Right renal pelvis (tissue), 4 donors: ENCODE results near the gene ADAT3. TPM values are rescaled to one million over a fixed set of nuclear protein-coding genes. Genes with fewer than 3 reads are reported as not detected.
A peak's percentile ranks its signal among the peaks of the same experiment; 100 is the strongest.
"Not testable (repeated sequence)": the region's sequence is repeated elsewhere in the genome, so short reads cannot be mapped to it uniquely, and the experiment has no call there.

ENCODE experiments used
- DNase-seq, 4 donors: peaks; one replicate each; pipeline ENCODE4 v3.0.0-alpha.2; 2013; ENCODE audit warnings: low read depth in 4 of 4, low spot score in 3 of 4, missing footprints in 1 of 4
- polyA plus RNA-seq, 4 donors: library from polyadenylated mRNA; unstranded; fragments of 120-200 nt; gene quantifications; one replicate each; pipeline ENCODE4 v1.2.1, GENCODE V29; 2013; ENCODE audit not compliant: insufficient read length in 4 of 4

ADAT3 gene
- polyA plus RNA-seq, 4 donors, result 1.8 to 4.4 (median 2.2) TPM

DNA sequence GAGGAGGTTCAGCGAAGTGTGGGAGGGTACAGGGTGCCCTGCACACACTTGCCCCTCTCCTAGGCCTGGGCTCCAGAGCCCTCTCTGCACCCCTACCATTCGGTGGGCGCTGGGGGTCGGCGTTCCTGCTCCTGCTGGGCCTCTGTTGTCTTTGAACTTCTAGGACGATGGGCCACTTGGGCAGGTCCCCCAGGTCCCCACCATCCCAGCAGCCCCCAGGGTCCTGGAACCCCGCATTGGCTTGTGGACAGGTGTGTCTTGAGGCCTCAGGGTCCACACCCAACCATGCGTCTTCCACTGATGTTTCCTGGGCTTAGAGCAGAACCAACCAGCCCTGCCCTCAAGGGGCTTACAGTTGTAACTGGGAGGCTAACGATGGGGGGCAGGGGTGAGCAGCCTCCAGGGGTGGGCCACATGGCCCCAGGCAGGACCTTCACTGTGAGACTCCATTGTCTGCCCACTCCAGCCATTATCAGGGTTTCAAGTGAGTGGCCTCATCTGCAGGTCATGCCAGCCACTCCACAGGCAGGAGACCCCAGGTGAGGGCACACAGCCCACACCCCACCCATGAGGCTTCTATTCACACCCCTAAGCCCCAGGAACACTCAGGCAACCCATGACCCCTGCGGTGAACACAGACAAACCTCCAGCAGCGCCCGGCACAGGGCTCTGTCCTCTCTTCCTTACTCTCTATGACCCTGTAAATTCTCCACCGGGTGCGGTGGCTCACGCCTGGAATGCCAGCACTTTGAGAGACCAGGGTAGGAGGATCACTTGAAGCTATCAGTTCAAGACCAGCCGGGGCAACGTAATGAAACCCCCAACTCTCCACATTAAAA, 39.8 kb upstream of the ADAT3 start:
- DNase-seq, result no peak

DNA sequence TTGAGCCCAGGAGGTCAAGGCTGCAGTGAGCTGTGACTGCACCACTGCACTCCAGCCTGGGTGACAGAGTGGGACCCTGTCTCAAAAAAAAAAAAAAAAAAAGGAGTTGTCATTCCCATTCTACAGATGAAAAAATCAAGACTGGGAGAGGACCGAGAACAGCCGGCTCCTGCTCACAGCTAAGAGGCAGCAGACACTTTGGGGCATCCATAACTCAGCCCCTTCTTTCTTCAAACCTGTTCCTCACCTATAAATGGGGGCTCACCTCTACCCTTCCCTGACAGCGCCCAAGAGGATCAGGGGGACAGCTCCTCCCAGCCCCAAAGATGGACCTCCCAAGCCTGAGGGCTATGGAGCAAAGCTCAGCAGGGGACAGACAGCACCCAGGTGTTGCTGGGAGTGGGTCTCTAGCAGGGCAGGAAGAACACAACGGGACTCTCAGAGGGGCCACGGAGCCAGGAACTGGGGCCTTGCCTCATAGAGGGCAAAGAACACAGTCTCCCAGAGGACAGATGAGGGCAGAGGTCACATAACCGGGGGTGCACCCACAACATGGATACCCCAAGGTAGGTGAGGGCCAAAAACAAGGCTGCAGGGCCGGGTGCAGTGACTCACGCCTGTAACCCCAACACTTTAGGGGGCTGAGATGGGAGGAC, 38.4 kb upstream of the ADAT3 start:
- DNase-seq, result no peak

DNA sequence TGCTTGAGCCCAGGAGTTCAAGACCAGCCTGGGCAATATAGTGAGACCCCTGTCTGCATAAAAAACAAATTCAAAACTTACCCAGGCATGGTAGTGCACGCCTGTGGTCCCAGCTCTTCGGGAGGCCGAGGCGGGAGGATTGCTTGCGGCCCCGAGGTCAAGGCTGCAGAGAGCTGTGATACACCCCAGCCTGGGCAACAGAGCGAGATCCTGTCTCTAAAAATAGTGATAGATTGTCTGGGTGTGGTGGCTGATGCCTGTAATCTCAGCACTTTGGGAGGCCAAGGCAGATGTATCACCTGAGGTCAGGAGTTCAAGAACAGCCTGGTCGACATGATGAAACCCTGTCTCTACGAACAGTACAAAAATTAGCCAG, 37.9 kb upstream of the ADAT3 start:
- DNase-seq, result no peak

DNA sequence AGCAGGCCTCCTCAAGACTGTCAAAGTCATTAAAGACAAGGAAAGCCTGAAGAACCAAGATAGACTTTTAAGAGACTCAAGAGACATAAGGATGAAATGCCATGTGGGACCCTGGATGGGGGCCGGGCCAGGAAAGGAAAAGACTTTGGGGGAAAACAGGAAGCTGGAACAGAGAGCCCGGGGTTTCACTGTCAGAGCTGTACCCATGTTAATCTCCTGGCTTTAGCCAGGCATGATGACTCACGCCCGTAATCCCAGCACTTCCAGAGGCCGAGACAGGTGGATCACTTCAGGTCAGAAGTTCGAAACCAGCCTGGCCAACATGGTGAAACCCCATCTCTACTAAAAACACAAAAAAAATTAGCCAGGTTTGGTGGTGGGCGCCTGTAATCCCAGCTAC, 36.2 kb upstream of the ADAT3 start:
- DNase-seq, result no peak

DNA sequence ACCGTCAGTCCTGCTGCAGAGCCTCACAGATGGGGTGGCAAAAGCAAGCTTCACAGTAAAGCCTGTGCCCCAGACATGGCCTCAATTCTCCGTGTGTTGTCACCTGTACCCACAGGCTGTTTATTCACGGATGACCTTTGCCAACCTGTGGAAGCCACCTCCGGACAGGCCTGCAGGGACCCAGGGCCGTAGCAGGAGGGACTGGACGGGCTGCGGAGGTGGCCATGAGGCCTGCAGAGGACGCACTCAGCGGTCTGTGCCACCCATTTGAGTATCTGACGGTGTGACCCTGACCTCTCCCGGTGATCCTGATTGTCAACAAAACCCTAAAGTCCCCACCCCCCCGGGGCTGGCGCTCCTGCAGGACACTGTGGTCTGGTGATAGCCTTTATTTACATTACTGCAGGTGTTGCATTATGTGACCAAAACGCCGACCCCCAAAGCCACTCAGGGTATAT, 34.0 kb upstream of the ADAT3 start:
- DNase-seq, result no peak

DNA sequence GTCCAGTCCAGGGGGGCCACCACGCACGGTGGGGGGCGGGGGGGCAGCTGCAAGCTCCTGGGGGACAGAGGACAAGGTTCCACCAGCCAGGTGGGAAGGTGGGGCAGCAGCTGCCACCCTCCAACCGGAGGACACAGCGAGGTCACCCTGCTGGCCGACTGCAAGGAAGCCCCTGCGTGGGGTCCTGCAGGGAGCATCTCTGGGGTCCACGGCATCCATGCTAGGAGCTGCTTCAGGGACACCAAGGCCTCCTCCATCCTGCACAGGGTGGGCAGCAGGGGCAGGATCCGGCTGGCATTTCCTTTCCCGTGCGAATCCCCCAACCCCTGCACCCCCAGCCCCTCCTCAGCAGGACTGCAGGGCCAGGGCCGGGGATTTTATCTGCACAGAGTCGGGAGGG, 33.6 kb upstream of the ADAT3 start:
- DNase-seq, result no peak

DNA sequence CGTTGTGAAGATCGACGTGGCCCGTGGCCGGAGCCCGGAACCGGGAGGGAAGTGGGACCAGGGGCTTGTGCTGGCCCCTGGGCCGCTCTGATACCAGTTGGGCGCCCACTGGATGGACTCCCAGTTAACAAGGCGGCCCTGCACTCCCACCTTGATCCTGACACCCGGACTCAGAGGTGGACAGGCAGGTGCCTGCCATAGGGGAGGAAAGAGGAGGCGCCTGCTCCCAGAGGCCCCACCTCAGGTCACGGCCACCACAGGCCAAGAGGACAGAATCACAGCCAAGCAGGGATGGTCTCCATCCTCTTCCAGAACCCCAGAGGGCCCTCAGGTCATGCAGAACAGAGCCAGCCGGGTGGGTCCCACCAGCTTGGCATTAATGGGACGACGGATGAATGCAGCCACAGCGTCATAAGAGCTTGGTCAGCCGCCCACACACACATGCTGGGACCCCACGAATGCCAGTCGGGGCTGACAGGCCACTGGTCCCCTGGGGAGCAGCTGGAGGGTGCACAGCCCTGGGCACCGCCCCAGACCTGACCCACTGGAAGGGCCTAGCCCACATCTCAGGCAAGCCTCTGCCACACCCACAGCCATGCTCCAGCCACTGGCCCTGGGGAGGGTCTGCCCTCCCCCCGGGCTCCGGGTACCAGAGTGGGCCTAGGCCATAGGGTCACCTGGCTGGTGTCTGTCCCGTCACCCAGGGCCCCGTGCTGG, 32.2 kb upstream of the ADAT3 start:
- no peak for DNase-seq

DNA sequence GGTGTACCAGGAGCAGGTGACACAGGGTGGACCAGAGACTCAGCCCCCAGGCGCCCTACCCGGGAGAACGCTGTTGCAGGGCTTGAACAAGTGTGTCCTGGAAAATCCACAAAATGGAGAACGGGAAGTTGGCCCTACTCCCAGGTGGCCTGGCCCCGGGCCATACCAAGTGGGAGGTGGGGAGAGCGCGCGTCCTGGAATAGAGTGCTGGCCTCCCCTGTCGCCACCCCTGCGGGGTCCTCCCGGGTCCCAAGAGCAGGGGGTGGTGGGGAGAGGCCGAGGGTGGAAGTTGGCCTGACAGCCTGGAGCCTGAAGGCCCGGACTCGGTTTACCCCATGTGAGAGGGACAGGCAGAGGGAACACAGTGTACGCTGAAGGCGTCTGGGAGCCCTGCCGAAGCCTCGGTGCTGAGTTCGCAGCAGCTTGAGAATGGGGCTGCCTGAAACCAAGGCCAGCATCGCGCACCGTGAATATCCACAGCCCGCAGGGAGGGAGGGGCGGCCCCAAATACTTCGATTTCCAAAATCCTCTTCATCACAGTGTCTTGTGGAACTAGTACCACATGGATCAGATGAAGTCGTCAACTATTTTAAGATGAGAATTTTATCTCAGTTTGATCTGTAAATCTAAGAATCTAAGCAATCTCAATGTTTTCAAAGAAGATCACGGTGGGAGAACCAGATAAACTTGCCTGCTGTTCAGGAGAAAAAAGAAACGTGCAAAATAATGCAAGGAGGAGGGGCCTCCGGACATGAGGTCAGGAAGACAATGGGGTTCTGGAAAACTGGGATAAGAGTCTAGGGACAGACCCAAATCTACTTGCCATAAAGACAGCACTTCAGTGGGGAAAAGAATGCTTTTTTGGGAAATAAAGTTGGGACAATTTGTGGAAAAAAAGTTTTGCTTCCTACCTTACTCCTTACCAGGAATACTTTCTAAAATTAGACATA, 31.4 kb upstream of the ADAT3 start:
- DNase-seq, result no peak

DNA sequence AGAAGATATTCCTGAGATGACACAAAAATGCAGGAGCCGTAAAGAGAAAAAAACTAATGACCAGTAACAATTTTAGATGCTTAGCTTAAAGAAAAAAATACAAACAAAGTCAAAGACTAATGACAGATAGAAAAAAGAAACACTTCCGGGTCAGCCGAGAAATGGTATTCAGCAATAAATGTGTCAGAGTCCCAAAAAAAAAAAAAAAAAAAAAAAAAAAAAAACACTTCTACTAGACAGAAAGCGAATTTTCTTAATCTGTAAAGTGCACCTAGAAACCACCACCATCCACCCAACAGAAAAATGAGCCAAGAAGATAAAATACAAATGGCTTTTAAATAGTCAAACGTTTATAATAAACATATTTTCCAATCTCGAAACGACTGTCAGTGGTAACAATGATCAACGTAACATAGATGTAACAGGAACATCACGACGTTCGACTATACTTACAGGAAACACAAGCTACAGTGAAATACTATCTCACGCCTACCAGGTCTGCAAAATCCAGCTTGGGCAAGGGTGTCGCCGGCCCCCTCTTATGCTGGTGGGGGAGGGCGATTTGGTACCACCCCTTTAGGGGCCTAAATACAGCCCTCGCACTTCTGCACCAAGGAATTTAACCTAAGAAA, 30.5 kb upstream of the ADAT3 start:
- DNase-seq, result no peak

DNA sequence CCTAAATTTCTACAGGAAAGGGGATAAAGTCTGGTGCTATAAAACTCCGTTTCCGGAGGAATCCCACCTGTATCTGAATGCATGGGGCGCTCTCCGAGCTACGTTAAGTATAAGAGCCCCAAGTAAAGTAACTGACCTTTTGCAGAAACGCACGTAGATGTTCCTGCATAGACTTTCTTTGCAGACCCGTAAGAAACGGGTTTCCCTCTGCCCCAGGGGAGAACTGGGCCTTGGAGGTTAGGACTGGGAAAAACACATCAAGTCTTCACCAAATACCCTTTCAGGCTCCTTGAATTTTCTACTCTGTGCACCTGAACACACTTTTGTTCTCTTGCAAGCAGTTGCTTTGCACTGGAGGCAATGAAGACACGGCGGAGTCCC, 29.9 kb upstream of the ADAT3 start:
- not testable (repeated sequence) for DNase-seq

DNA sequence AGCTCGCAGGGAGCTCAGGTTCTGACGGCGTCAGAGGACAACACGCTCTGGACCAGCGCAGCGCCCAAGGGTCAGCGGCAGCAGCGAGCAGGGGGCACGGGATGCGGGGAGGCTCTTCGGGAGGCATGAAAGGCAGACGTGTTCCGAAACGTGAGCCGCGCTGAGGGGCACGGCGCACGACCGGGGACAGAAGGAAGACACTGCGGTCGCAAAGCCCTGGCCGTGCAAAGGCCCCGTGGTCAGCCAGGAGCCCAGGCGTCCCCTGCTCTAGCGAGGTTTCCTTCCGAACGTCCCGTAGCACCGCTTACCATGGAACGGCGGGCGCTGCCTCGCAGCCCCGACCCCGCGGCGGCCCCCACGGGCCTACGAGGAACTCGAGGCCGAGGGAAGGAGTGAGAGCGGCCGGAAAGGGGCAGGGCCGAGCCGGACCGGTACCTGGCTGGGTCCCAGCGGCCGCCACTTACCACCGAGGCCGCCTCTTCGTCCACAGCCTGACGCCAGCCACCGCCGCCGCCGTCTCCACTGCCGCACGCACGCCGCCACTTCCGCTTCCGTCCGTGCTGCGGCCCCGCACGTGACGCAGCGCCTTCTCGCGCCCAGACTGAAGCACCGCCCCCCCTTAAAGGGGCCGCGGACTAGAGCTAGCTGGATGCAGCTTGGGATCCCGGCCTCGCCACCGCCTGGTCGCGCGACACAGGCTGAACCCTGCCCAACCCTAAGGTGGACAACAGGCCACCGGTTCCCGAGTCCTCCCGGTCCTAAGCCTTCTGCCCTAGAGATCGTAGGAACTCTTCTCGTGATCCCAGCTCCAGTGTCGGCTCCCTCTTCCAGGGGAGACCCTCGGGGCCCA, 29.3 kb upstream of the ADAT3 start:
- DNase-seq, result peak in 2 of 4 donors; percentile 78

DNA sequence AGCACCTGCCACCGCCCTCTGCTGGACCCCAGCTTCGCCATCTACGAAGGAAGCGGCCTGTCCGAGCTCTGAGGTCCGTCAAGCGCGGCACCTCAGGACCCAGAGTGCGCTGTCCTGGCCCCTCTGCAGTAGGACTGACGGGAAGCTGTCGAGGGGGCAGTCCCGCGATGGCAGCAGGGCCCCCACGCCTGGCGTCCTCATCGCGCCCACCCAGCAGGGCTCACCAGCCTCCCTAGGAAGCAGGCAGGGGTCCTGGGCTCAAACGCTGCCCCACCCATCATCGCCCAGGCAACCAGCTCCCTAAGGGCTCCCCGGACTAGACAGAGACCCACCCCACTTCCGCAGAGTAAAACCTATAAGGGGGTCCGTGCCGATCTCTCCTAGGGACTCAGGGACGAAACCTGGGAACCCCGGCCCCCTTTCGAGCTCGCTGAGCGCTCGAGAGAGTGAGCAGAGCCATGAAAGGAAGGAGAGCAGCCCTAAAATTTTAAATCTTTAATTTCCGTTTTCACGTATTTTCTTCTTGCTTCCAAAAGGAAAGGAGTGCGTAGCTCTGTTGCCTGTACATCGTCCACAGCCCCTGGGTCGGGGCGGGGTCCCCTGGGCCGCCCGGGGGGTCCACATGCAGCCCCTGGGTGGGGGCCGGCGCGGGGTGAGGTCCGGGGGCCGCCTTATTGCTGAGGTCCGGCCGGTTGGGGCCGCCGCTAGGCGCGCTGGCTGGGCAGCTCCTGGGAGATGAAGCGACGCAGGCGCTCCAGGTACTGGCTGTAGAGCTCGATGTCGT, 28.5 kb upstream of the ADAT3 start:
- not testable (repeated sequence) for DNase-seq

DNA sequence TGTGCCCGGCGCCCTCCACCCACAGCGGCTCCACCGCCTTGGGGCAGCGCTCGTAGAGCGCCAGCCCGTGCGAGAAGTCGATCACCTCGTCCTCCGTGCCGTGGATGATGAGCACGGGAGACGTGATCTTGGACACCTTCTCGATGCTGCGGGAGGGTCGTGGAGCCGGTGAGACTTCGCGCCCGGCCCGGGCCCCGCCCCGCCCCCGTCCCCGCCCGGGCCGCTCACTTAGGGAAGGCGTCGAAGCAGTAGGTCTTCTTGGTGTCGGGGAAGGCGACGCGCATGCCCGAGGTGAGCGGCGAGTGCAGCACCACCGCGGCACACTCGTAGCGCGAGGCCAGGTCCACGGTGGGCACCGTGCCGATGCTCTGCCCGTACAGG, 27.9 kb upstream of the ADAT3 start:
- DNase-seq, result not testable (repeated sequence)

DNA sequence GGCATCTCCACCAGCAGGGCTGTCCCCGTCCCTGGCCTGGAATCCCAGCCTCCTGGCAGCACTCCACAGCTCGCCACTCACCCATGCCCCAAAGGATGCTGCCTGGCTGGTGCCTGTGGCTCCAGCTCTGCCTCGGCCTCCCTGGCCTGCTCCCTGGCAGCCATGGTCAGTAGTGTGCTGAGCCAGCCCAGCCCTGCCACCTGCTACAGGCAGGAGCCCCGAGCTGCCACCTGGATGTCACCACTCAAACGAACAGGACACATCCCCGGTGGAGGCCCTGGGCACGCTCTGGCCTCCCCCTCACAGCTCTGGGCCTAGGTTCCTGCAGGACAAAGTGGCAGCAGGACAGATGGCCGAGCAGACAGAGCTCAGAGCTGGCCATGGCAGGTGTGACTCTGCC, 26.6 kb upstream of the ADAT3 start:
- not testable (repeated sequence) for DNase-seq

DNA sequence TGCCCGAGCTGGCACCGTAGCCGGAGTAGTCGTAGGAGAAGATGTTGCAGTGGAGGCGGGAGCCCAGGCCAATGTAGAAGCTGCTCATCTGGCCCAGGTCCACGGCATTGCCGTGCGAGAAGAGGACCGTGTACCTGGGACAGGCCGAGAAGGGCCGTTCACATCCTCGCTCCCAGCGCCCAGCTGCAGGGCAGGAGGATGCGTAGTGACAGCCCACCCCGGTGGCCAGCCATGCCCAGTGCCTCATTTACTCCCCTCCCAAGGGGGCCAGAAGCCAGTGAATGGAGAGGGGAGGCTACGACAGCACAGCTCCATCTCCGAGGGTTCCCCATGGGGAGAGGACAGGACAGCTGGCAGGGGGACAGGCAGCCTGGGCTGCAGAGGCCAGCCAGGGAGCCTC, 25.2 kb upstream of the ADAT3 start:
- DNase-seq, result not testable (repeated sequence)

DNA sequence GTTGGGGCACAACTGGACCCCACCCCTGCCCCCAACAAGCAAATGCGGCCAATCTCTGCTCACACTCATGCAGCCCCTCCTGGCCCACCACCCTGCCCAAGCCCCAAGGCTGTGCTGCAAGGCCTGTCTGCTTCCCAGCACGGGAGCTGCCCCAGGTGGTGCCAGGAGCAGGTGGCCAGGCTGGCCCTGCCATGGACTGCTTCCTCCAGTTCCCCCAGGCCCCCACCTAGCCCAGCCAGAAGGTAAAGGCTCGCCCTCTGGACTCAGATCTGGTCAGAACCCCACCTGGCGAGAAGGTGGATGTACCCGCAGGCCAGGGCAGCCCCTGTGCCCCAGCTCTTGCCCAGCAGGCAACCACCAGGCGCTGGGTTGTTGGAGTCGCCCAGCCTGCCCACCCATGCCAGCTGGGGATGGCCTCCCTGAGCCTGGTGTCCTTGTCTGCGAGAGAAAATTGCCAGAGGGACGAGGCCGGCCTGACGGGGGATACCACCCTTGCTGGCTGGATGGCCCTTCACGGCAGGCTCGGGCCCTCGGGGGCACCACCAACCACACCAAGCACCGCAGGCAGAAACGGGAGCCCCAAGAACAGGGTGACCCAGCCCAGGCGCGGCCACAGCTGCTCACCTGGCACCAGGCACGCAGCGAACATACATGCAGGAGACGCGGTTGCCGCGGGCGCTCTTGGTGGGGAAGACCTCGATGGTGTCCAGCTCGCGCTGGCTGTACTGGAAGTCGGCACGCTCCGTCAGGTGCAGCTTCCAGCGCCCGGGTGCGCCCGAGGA, 24.4 kb upstream of the ADAT3 start:
- no peak for DNase-seq

DNA sequence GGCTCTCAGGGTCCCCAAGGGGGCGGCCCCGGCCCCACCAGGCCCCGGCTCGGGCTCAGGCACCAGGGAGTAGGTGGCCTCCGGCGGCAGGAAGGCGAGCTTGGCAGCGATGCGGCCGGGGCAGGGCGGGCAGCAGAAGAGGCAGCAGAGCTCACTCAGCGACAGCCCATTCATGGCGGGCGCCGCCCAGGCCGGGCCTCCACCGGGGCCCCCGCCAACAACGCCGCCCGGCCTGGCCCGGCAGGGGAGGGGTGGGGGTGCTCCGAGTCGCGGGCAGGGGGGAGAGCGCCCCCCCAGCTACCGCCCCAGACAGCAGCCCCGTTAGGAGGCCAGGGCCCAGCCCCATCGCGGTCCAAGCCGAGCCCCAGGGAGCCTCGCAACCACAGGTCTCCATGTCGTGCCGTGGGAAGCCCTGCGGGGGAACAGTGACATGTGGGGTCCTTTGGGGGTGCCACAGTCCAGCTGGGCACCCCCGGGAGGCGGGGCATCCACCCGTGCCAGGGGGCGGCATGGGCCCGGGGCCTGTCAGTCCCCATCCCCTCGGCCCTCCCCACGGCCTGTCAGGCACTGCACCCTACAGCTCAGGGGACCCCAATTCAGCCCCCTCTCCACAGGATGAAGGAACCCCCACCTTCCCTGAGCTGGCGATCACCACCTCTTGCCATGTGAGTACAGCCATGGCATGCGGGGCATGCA, 23.7 kb upstream of the ADAT3 start:
- DNase-seq, result not testable (repeated sequence)
